OCI-LY3 (cell line): ENCODE data around the gene SPRY1.

Source experiments
- H2AFZ ChIP-seq: fragments of 200-600, 300-600 bp; shearing (Covaris generic); 2 replicates; pipeline ENCODE4 v1.6.0; 2014; ENCODE audit warnings: antibody characterized with exemption, low read depth, low read length
- H3K27ac ChIP-seq: fragments of 200-600, 300-600 bp; sonication (generic); 2 replicates; pipeline ENCODE4 v1.5.1; 2014; ENCODE audit warnings: mild to moderate bottlenecking, low read length, moderate library complexity, mixed read lengths
- H3K27me3 ChIP-seq: fragments of 200-600, 300-600 bp; sonication (generic); 2 replicates; pipeline ENCODE4 v1.6.1; 2014; ENCODE audit warnings: low read depth, low read length, mixed read lengths
- H3K36me3 ChIP-seq: fragments of 200-600, 300-600 bp; sonication (generic); replicated peaks from 2 replicates; pipeline ENCODE3; 2014; ENCODE audit warnings: low read depth, low read length, mixed read lengths
- H3K4me1 ChIP-seq: fragments of 300-600, 200-600 bp; sonication (generic); 2 replicates; pipeline ENCODE4 v1.6.1; 2014; ENCODE audit warnings: low read length, mixed read lengths
- H3K4me2 ChIP-seq: fragments of 200-600, 300-600 bp; sonication (generic); 2 replicates; pipeline ENCODE4 v1.6.1; 2014; ENCODE audit warnings: low read length, mixed read lengths
- H3K4me3 ChIP-seq: fragments of 300-600, 200-600 bp; sonication (generic); 2 replicates; pipeline ENCODE4 v1.5.1; 2014; ENCODE audit warnings: antibody characterized with exemption, mild to moderate bottlenecking, low read length, moderate library complexity
- H3K79me2 ChIP-seq: fragments of 300-600, 200-600 bp; shearing (Covaris generic); 2 replicates; pipeline ENCODE4 v1.6.1; 2014; ENCODE audit warnings: mild to moderate bottlenecking, low read length, mixed read lengths
- H3K9ac ChIP-seq: fragments of 300-600, 200-600 bp; shearing (Covaris generic); 2 replicates; pipeline ENCODE4 v1.6.0; 2014; ENCODE audit warnings: mild to moderate bottlenecking, low read length, moderate library complexity
- H3K9me3 ChIP-seq: fragments of 200-600, 300-600 bp; shearing (Covaris generic); 2 replicates; pipeline ENCODE4 v1.6.1; 2014; ENCODE audit warnings: low read length, mixed read lengths; ENCODE audit not compliant: insufficient read depth
- H4K20me1 ChIP-seq: fragments of 200-600, 300-600 bp; sonication (generic); 2 replicates; pipeline ENCODE4 v1.6.1; 2016; ENCODE audit warnings: low read length, mixed read lengths; ENCODE audit not compliant: insufficient read depth
- CTCF ChIP-seq: fragments of 200-600, 300-600 bp; sonication (generic); IDR thresholded peaks from 2 replicates; pipeline ENCODE4 v1.5.1; 2014; ENCODE audit warnings: antibody characterized with exemption, low read length, low read depth
- EZH2phosphoT487 ChIP-seq: fragments of 200-600 bp; shearing (Covaris generic); IDR thresholded peaks from 2 replicates; pipeline ENCODE4 v1.6.1; 2018; ENCODE audit warnings: antibody characterized with exemption, mixed run types, low read depth

The SPRY1 gene

DNA sequence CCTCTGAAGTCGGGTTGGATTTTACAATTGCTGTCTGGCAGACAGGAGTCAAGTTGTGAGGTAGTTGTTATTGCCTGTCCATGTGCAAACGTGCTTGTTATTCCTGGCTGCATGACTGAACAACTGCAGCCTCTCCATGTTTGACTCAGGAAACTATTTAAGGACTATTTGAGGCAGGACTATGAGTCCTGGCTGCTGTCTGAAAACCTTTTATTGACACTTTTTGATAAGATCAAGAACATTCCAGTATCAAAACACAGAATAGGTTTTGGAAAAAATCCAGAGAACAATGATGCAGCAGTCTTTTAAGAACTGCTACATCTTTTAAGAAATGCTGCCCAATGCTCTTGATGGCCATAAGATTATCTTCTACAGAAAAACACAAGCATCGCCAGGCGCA lies 10.0 kb upstream of the SPRY1 start:
- no peak overlapping the region for H2AFZ ChIP-seq
- H3K4me3 ChIP-seq = no peak overlapping the region
- no peaks in the 10 kb centered on the region for H4K20me1 ChIP-seq
- no peaks in the 10 kb centered on the region for H3K79me2 ChIP-seq
- no peak overlapping the region for H3K27ac ChIP-seq
- peaks cover under 1% of the 10 kb centered on the region; the same call in 1 of the 2 replicates for H3K4me1 ChIP-seq
- no peaks in the 10 kb centered on the region for H3K9me3 ChIP-seq
- no peak overlapping the region for H3K9ac ChIP-seq
- peaks cover 5% of the 10 kb centered on the region; the same call in 1 of the 2 replicates for H3K27me3 ChIP-seq
- no peak overlapping the region for H3K4me2 ChIP-seq
- no peaks in the 10 kb centered on the region for H3K36me3 ChIP-seq
- TF ChIP-seq EZH2phosphoT487 = no peak
- TF ChIP-seq CTCF = no peak

- no peak for TF ChIP-seq EZH2phosphoT487
- TF ChIP-seq CTCF = peak; percentile 73
- H4K20me1 ChIP-seq = no peaks in the 10 kb centered on the region
Observed at GRCh38 chr4:123390846-123391456, 5.6 kb upstream of the SPRY1 start.

DNA sequence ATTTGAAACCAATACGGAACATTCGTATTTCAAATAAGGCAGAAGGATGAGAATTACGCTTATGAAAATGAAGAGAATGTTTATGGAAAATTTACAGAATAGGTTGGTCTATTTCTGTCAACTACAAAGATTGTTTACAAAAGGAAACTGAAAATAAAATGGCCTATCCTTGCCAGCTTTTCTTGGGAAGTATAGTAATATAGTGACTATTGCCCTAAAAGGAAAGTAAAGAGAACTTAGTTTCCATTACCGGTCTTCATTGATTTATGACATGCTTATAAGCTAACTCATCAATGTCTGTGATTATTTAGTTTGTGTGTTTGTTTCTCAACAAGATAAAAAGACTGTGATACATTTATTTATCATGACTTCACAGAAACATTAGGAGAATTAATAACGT lies 2.9 kb upstream of the SPRY1 start:
- H3K27me3 ChIP-seq = peaks cover 32% of the 10 kb centered on the region
- no peak overlapping the region for H2AFZ ChIP-seq
- H3K9ac ChIP-seq = no peak overlapping the region
- H3K27ac ChIP-seq = no peak overlapping the region
- no peaks in the 10 kb centered on the region for H4K20me1 ChIP-seq
- peaks cover 2% of the 10 kb centered on the region; the same call in 1 of the 2 replicates for H3K4me1 ChIP-seq
- H3K79me2 ChIP-seq = no peaks in the 10 kb centered on the region
- H3K36me3 ChIP-seq = no peaks in the 10 kb centered on the region
- H3K4me2 ChIP-seq = no peak overlapping the region
- no peaks in the 10 kb centered on the region for H3K9me3 ChIP-seq
- H3K4me3 ChIP-seq = no peak overlapping the region
- no peak for TF ChIP-seq EZH2phosphoT487
- no peak for TF ChIP-seq CTCF

More at GRCh38 chr4:123390846-123391456, 5.6 kb upstream of the SPRY1 start:
- Histone ChIP-seq H3K27me3 (peaks cover 17% of the 10 kb centered on the region), H3K4me2 (no peak overlapping the region), H3K9me3 (no peaks in the 10 kb centered on the region), H3K9ac (no peak overlapping the region), H3K4me1 (no peaks in the 10 kb centered on the region), H3K4me3 (no peak overlapping the region), H3K79me2 (no peaks in the 10 kb centered on the region), H3K36me3 (no peaks in the 10 kb centered on the region), H2AFZ (no peak overlapping the region), H3K27ac (no peak overlapping the region)

DNA sequence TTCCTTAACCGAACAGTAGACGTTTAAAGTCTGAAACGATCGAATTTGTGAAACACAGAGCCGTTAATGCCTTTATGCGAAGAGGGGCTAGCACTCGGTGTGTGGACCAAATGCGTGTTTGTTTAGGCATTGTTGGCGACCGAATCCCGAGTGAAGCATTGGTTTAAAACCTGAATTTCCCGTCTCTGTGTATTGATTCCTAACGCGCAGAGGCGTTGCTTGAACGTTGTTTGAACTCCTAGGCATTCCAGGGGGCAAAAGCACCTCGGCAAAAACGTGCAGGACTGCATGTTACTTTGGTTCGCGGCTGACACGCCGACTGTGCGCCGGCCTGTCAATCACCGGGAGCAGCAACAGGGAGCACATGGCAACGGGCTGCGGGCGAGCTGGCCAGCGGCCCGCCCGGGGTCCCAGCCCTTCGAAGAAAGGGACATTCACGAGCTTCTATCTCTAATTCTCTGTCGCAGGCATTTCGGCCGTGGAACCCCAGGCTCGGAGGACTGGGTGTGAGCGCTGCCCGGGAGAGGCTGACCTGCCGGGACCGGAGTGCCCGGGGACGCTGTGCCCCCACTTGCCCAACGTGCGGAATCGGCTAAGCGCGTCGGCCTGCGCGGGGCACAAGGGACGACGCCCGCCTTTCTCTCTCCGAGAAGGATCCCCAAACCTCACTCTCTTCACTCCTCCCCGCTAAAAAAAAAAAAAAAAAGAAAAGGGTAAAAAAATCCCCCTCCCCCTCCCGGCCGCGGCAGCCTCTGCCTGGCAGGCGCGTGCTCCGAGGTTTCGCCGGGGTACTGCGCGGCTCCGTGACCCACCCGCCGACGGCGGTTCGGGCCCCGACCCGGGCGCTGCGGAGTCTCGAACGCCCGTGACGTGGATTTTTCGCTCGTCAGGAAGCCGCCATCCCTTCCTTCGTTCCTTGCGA lies 810 bp downstream of the SPRY1 start:
- Histone ChIP-seq H3K27me3 (peaks cover 45% of the 10 kb centered on the region), H4K20me1 (no peaks in the 10 kb centered on the region), H3K9ac (peak overlapping the region; percentile 67), H3K4me2 (peak overlapping the region; percentile 96), H3K36me3 (no peaks in the 10 kb centered on the region), H2AFZ (peak overlapping the region; percentile 61), H3K4me3 (peak overlapping the region; percentile 79), H3K79me2 (no peaks in the 10 kb centered on the region), H3K27ac (no peak overlapping the region), H3K4me1 (peaks cover 9% of the 10 kb centered on the region), H3K9me3 (no peaks in the 10 kb centered on the region)
- no peak for TF ChIP-seq EZH2phosphoT487
- TF ChIP-seq CTCF = no peak
